ENCODE data around the gene INTS11. TPM values are rescaled to one million over a fixed set of nuclear protein-coding genes. Genes with fewer than 3 reads are reported as not detected.
"Not testable (repeated sequence)": the region's sequence is repeated elsewhere in the genome, so short reads cannot be mapped to it uniquely, and the experiment has no call there.

Gene INTS11
- total RNA-seq, result 100 to 1,000 TPM; 117 to 151 TPM

DNA sequence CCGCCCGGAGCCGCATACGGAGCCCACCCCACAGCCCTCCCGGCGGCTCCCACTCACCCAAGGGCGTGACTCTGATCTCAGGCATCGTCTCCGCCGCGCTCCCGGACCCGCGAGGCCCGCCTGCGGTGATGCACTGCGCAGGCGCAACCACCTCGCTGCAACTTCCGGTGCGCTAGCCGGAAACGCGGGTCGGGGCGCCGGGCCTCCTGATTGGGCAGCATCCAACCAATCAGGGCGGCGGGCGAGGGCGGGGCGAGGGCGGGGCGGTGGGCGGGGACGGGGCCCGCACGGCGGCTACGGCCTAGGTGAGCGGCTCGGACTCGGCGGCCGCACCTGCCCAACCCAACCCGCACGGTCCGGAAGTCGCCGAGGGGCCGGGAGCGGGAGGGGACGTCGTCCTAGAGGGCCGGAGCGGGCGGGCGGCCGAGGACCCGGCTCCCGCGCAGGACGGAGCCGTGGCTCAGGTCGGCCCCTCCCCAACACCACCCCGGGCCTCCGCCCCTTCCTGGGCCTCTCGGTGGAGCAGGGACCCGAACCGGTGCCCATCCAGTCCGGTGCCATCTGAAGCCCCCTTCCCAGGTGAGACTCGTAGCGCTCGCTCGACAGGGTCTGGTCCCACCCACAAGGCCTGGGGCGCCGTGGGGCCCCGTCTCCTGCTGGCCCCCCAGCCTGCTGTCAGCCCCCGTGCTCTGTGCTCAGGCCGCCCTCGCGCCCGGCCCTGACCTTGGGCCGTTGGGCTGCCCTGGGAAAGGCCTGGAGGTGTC, at the start of gene INTS11, which contains the start of gene CPTP:
Gene INTS11, minus strand, starts transcription at position 137 of the 764 bp plus-strand sequence. Its CDS starts 52 bp downstream, at position 85.
Gene CPTP, plus strand, starts transcription at position 279 of the 764 bp plus-strand sequence. CDS start 2,109 bp downstream, outside the sequence.
- CTCF ChIA-PET, result interaction anchor here (0.6 to 1.2 kb wide), 2 partner anchors 15 to 181 kb away, joined by 3 to 4 read pairs; no protein-coding TSS in a partner anchor
- Mint-ChIP-seq H3K27me3 (no peaks in the 10 kb centered on the region), H3K4me3 (peak within 1 kb of the TSS; percentile 80), H3K4me1 (peaks cover 31% of the 10 kb centered on the region), H3K36me3 (ENCODE audit: low read depth) (peaks cover 5% of the 10 kb centered on the region), H3K27ac (peak within 1 kb of the TSS; percentile 83), H3K9me3 (ENCODE audit: low read depth) (no peaks in the 10 kb centered on the region)
- intact Hi-C loops (cut with DNase I, micrococcal nuclease), result loop anchor here (1.0 to 2.0 kb wide), 14 partner anchors 13 to 809 kb away; partner anchors contain the start of genes AURKAIP1 (in 2 of the 2), ATAD3B (in 1 of the 2), B3GALT6 (in 1 of the 2) and C1orf159 (in 1 of the 2)
- ATAC-seq (peak; percentile 90), DNase-seq (peak; percentile 98)
- POLR2A ChIA-PET, result interaction anchor here (0.7 kb wide), 1 partner anchor 50 kb away, joined by 3 read pairs; the partner anchor contains the start of gene AURKAIP1

DNA sequence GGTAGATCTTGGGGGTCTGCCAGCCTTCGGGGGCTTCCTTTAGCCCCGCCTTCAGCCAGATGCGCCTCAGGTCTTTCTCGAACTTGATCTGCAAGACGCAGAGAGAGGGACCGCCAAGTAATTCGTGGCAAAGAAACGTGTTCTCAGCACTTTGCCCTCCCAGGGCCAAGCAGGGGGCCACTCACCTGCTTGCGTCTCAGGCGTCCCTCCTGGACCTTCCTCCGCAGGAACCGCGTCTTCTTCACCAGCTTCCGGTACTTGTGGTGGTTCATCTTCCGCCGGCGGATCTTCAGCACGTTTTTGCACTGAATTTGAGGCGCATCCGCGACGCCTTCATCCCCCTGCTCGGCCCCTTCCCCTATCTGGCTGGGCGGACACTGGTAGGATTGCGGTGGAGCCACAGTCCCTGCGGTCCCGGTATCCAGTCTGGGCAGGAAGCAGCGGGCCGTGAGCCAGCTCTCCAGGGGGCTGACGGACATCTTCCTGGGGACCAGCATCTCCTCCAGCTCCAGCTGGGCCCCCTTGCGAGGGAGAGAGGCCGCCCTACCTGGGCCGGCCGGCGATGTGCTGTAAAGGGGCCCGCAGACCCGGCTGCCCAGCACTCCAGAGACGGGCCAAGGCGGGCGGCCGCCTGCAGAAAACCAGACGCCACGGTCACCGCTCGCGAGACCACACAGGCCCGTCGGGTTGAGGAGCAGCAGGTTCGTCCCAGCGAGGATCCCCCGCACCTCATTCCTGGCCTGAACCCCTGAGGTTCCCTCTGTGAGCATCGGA, 49.5 kb upstream of the INTS11 start:
- H3K36me3 Mint-ChIP-seq (ENCODE audit: low read depth), result peaks cover 9% of the 10 kb centered on the region
- H3K4me3 Mint-ChIP-seq, result peak overlapping the region; percentile 87

DNA sequence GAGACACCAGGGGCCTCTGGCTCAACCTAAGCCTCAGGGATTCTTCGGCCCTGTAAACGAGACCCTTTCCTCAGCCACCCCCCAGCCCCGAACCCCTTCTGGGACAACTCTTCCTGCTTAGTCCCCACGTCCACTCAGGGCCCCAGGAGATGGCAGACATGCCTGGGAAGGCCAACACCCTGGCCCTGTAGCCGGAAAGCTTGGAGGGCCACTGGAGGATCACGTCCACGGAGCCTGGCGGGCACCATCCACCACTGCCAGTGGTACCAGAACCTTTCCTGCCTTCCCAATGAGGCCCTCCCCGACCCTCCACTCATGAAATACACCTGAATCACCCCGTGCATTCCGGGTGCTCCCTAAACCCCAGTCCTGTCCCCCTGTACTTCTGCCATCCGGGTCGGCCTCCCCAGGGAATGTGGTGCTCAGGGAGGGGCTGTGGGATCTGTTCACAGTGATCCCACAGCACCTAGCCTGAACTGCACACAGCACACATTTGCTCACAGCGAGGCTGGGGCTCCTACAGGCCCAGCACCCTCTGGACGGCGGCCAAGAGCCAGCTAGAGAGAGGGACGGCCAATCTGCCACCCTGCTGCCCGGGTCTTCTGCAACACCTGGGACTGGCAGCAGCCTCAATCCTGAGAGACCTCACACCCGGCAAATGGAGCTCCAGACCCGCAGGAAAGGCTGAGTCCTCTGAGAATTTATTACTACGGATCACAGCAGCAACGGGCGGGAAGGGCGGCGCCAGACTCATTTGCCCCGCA, 48.8 kb upstream of the INTS11 start:
- Mint-ChIP-seq H3K9me3 (ENCODE audit: low read depth) (no peaks in the 10 kb centered on the region), H3K4me3 (peak overlapping the region; percentile 87), H3K27me3 (no peaks in the 10 kb centered on the region), H3K27ac (peak overlapping the region; percentile 4), H3K36me3 (ENCODE audit: low read depth) (peaks cover 9% of the 10 kb centered on the region), H3K4me1 (peaks cover 27% of the 10 kb centered on the region)
- ChIA-PET CTCF (interaction anchor here (1.0 to 1.9 kb wide), 2 partner anchors 10 to 35 kb away, joined by 4 to 11 read pairs; no protein-coding TSS in a partner anchor), POLR2A (no interaction called here)
- ATAC-seq, result no peak
- intact Hi-C loops (cut with DNase I, micrococcal nuclease), result no loop called here
- DNase-seq, result no peak

More for the DNA sequence above, 49.5 kb upstream of the INTS11 start:
- Mint-ChIP-seq H3K9me3 (ENCODE audit: low read depth) (no peaks in the 10 kb centered on the region), H3K4me1 (peaks cover 27% of the 10 kb centered on the region), H3K27ac (peak overlapping the region; percentile 37), H3K27me3 (no peaks in the 10 kb centered on the region)
- ChIA-PET POLR2A (no interaction called here), CTCF (interaction anchor here (0.5 to 2.2 kb wide), 5 partner anchors 63 to 1212 kb away, joined by 3 to 9 read pairs (median 3); no protein-coding TSS in a partner anchor)
- DNase-seq, result no peak
- intact Hi-C loops (cut with DNase I, micrococcal nuclease), result loop anchor here (2.0 kb wide), 3 partner anchors 49 to 285 kb away; partner anchors contain the start of genes CDK11B (in 1 of the 2), CPTP (in 1 of the 2), INTS11 (in 1 of the 2) and PUSL1 (in 1 of the 2)
- no peak for ATAC-seq

DNA sequence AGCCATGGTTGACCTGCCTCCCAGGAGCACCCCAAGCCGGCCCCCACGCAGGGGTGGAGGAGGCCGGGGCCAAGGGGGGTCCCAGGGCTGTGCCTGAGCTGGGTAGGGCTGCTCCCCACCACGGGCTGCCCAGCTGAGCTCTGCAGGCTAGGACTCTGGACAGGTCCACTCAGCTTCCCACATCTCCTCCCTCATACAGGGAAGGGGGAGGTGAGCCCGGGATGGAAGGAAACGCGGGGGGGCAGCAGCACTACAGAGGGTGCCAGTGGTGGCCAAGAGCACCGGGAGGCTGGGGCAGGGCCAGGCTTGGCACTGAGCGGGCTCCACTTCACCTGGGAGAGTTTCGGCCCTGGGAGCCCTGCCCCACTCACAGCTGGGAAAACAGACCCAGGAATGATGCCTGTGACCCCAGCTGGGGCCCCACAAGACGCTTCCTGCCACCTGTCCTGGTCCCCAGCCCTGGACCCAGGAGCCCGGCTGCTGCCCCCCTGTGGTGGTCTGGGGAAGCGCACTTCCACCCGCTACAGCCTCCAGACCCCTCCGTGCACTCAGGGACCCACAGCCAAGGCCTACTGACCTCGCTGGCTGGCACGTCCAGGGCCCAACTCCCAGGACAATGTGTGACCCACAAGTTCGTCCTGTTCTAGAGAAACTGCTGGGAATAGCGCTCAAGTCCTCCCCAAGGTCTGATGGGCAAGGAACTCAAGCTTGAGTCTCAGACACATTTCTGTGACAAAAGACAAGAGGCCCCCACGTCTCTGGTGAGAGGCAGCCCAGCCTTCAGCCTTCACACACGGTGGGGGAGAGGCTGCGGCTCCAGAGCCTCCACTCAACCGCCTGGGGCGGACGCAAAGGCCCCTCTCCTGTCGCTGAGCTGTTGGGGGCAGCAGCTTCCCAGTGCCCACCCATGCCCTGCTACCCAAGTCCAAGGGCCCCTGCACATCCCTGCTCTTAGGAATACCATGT, 47.6 kb upstream of the INTS11 start:
- ATAC-seq (peak; percentile 39), DNase-seq (peak; percentile 89)
- peaks cover 27% of the 10 kb centered on the region for H3K4me1 Mint-ChIP-seq
- ChIA-PET POLR2A (no interaction called here), CTCF (interaction anchor here (0.7 to 1.9 kb wide), 10 partner anchors 9 to 1488 kb away, joined by 3 to 11 read pairs (median 4); no protein-coding TSS in a partner anchor)
- peak overlapping the region; percentile 28 for H3K4me3 Mint-ChIP-seq
- no peak overlapping the region for H3K27ac Mint-ChIP-seq
- H3K36me3 Mint-ChIP-seq (ENCODE audit: low read depth), result peaks cover 9% of the 10 kb centered on the region
- intact Hi-C loops (cut with DNase I, micrococcal nuclease), result no loop called here
- H3K27me3 Mint-ChIP-seq, result no peaks in the 10 kb centered on the region
- no peaks in the 10 kb centered on the region for H3K9me3 Mint-ChIP-seq (ENCODE audit: low read depth)

DNA sequence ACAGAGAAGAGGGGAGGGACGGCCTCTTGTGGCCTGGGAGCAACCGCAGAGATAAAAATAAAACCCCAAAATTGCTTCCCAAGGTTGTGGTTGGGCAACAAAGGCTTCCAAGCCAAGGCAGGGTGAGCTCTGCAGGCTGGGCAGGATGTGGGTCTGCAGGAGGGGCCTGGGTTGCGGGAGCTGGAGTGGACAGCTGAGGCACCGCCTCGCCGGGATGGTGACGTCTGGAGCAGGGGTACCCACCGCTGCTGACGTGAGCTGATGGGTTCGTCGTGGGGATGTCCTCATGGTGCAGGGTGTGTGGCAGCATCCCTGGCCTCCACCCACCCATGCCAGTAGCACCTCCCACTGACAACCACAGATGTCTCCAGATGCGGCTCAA, 46.9 kb upstream of the INTS11 start:
- ATAC-seq, result no peak
- H3K27me3 Mint-ChIP-seq, result no peaks in the 10 kb centered on the region
- intact Hi-C loops (cut with DNase I, micrococcal nuclease), result no loop called here
- DNase-seq, result peak; percentile 54
- no peak overlapping the region for H3K27ac Mint-ChIP-seq
- no peaks in the 10 kb centered on the region for H3K9me3 Mint-ChIP-seq (ENCODE audit: low read depth)
- no peak overlapping the region for H3K4me3 Mint-ChIP-seq
- H3K36me3 Mint-ChIP-seq (ENCODE audit: low read depth), result peaks cover 9% of the 10 kb centered on the region
- ChIA-PET POLR2A (interaction anchor here (0.6 kb wide), 2 partner anchors 31 to 128 kb away, joined by 3 to 4 read pairs; no protein-coding TSS in a partner anchor), CTCF (interaction anchor here (0.6 to 1.9 kb wide), 10 partner anchors 8 to 1489 kb away, joined by 3 to 11 read pairs (median 4); no protein-coding TSS in a partner anchor)
- H3K4me1 Mint-ChIP-seq, result peaks cover 27% of the 10 kb centered on the region

DNA sequence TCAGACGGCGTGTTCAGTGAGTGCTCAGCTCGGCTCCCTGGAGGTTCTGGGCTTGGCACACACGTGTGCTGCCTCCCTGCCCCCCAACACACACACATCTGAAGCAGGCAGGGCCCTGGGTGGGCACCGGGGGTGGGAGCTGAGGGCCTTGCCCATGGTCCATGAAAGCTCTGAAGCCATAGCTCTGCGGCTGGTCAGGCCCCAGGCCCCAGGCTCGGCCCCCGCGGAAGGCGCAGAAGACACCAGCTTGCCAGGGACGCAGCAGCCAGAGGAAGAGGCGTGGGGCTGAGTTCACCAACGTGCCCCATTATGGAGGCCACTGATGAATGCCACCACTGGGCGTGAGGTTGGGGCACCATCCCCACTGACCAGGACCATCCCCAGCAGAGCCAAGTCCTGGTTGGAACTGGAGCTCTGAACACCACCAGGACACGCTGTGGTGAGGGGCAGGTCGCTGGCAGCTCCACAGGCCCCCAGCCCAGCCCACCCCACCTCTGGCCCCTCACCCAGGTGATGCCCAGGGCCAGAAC, 46.4 kb upstream of the INTS11 start:
- DNase-seq (no peak), ATAC-seq (no peak)
- H3K4me3 Mint-ChIP-seq, result no peak overlapping the region
- intact Hi-C loops (cut with DNase I, micrococcal nuclease), result no loop called here
- peaks cover 27% of the 10 kb centered on the region for H3K4me1 Mint-ChIP-seq
- H3K27ac Mint-ChIP-seq, result no peak overlapping the region
- no peaks in the 10 kb centered on the region for H3K27me3 Mint-ChIP-seq
- ChIA-PET CTCF (interaction anchor here (0.6 to 1.8 kb wide), 5 partner anchors 19 to 292 kb away, joined by 3 to 10 read pairs (median 4); no protein-coding TSS in a partner anchor), POLR2A (interaction anchor here (0.6 kb wide), 2 partner anchors 31 to 128 kb away, joined by 3 to 4 read pairs; no protein-coding TSS in a partner anchor)
- no peaks in the 10 kb centered on the region for H3K9me3 Mint-ChIP-seq (ENCODE audit: low read depth)
- peaks cover 9% of the 10 kb centered on the region for H3K36me3 Mint-ChIP-seq (ENCODE audit: low read depth)

DNA sequence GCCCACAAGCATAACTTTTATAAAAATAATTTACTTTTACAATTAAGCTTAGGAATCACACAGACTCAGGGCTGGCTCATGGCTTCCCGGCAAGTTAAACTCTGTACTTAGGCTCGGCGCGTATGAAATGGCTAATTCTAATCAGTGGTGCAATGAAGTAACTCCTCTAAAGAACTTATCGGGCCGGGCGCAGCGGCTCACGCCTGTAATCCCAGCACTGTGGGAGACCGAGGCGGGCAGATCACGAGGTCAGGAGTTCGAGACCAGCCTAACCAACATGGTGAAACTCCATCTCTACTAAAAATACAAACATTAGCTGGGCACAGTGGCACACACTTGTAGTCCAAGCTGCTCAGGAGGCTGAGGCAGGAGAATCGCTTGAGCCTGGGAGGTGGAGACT, 45.6 kb upstream of the INTS11 start:
- H3K27ac Mint-ChIP-seq; H3K36me3 Mint-ChIP-seq (ENCODE audit: low read depth); POLR2A ChIA-PET; intact Hi-C loops (cut with DNase I, micrococcal nuclease); H3K27me3 Mint-ChIP-seq; H3K9me3 Mint-ChIP-seq (ENCODE audit: low read depth); DNase-seq; H3K4me3 Mint-ChIP-seq; CTCF ChIA-PET; ATAC-seq: not testable (repeated sequence)
- peaks cover 27% of the 10 kb centered on the region for H3K4me1 Mint-ChIP-seq

DNA sequence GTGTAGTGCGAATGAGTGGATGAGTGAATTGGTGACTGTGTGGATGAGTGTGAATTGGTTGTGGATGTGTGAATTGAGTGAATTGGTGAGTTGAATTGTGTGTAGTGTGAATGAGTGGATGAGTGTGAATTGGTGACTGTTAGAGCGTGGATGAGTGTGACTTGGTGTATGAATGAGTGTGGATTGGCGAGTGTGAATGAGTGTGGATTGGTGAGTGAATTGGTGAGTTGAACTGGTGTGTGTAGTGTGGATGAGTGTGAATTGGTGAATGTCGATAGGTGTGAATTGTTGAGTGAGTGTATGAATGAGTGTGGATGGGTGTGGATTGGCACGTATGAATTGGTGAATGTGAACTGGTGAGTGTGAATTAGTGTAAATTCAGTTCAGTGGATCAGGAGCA, 42.9 kb upstream of the INTS11 start:
- intact Hi-C loops (cut with DNase I, micrococcal nuclease), result no loop called here
- Mint-ChIP-seq H3K36me3 (ENCODE audit: low read depth) (no peaks in the 10 kb centered on the region), H3K27me3 (no peaks in the 10 kb centered on the region), H3K4me3 (no peak overlapping the region), H3K9me3 (ENCODE audit: low read depth) (no peaks in the 10 kb centered on the region), H3K4me1 (peaks cover 17% of the 10 kb centered on the region), H3K27ac (no peak overlapping the region)
- no peak for DNase-seq
- ChIA-PET CTCF (no interaction called here), POLR2A (no interaction called here)
- no peak for ATAC-seq

DNA sequence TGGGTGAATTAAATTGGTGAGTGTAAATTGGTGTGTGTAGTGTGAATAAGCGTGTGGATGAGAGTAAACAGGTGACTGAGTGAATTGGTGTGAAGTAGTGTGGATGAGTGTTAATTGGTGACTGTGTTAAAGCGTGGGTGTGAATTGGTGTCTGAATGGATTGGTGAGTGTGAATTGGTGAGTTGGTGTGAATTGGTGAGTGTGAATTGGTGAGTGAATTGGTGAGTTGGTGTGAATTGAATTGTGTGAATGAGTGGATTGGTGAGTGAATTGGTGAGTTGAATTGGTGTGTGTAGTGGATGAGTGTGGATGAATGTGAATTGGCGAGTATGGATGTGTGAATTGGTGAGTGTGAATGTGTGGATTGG, 42.2 kb upstream of the INTS11 start:
- ATAC-seq (no peak), DNase-seq (no peak)
- Mint-ChIP-seq H3K27me3 (no peaks in the 10 kb centered on the region), H3K4me1 (peaks cover 12% of the 10 kb centered on the region), H3K4me3 (no peak overlapping the region), H3K27ac (no peak overlapping the region), H3K36me3 (ENCODE audit: low read depth) (no peaks in the 10 kb centered on the region), H3K9me3 (ENCODE audit: low read depth) (no peaks in the 10 kb centered on the region)
- intact Hi-C loops (cut with DNase I, micrococcal nuclease), result no loop called here
- POLR2A ChIA-PET, result no interaction called here
- CTCF ChIA-PET, result no interaction called here

Data from activated CD4-positive, alpha-beta T cell treated with anti-CD3 and anti-CD28 coated beads for 36 hours (primary cell).